GM03348 (cell line): ENCODE measurements around the gene RALGPS2.
A peak's percentile ranks its signal among the peaks of the same experiment; 100 is the strongest.

ENCODE experiments used
- DNase-seq: peaks from one replicate; pipeline ENCODE4 v3.0.0; 2012; ENCODE audit warnings: low spot score

Gene RALGPS2

GRCh38 chr1:178867670-178868069 is 142.6 kb downstream of the RALGPS2 start:
- peak; percentile 4 for DNase-seq

GRCh38 chr1:178868706-178869105 is 143.7 kb downstream of the RALGPS2 start:
- no peak for DNase-seq

DNA sequence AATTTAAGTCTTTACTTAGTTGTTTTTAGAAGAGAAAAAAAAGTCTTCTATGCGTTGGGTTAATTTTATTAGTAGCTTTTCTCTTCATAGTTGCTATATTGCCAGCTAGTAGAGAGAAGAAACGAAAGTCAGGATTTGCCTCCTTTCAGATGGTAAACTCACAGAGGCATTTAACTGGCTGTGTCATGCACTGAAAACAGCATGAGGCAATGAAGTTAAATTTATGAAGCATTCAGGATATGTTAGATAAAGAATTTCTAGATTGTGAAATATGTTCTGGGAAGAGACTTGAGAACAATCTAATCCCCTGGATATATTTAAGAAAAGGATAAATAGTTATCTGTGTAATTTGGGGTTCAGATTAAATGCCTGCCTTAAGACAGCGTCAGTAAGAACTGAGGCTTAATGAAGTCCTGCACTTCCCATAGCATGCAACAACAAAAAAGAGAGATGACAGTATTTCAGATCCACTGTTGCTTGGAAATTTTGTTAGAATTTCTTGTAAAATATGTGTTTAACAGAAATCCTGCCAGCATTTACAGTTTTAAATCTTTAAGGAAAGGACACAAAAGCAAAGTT is 144.2 kb downstream of the RALGPS2 start:
- DNase-seq = peak; percentile 44

DNA sequence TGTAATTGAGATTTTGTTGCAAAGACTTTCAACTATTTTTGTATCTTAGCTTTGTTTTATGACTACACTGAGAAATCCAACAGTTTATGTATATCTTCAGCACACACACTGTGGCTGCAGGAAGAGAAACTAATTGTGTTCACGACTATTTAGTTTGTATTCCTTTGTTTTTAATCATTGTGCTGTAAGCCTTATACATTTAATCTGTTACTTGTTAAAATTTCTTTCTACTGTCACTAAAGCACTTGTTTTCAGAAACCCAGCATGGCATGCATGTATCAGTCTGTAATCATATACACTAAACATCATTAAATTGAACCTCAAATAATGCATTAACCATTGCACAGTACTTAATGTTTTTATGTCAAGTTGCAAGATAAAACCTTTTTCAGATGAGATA is 145.2 kb downstream of the RALGPS2 start:
- no peak for DNase-seq

- peak; percentile 9 for DNase-seq
Measured at GRCh38 chr1:178870944-178871343, 145.9 kb downstream of the RALGPS2 start, which contains the start of gene ANGPTL1. Gene ANGPTL1 (minus strand): TSS chr1:178871077. CDS start chr1:178865776, 5,301 bp downstream.

DNA sequence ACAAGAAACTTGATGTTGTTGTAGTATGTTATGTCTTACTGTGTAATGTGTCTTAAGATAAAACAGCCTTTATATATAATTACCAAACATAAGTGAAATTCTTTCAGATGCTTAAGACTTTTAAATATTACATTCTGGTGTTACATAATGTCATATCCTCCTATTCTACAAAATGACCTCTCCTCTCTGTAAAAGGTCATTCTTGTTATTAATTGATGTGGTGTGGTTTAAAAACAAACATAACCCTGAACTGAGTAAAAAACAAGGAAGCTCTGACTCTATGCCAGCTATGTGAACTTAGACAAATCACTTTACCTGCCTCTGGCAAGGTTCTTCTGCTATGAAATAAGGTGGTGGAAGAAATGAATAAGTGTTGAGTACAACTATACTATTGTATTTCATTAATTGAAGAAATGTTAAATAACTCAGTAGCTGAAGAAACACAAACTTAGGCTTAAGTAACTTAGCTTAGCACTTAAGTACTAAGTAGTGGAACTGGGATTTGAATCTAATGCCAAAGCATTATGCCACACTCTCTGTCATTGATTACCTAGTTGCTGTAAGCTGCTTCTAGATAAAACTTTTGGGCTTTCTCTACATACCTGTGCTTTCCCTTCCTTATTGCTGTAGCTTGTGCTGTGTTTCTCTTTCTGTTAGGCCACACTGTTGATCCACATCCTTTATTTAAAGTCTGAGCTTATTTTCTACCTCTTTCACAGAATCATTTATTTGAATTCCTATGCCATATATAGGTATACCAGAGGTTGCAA is 146.7 kb downstream of the RALGPS2 start:
- DNase-seq = no peak

GRCh38 chr1:178874966-178875365 is 149.9 kb downstream of the RALGPS2 start:
- no peak for DNase-seq

GRCh38 chr1:178875936-178876335 is 150.9 kb downstream of the RALGPS2 start:
- no peak for DNase-seq

- DNase-seq = no peak
Measured at GRCh38 chr1:178877896-178878295, 152.9 kb downstream of the RALGPS2 start.

GRCh38 chr1:178881950-178882349 is 156.9 kb downstream of the RALGPS2 start:
- DNase-seq = no peak

DNA sequence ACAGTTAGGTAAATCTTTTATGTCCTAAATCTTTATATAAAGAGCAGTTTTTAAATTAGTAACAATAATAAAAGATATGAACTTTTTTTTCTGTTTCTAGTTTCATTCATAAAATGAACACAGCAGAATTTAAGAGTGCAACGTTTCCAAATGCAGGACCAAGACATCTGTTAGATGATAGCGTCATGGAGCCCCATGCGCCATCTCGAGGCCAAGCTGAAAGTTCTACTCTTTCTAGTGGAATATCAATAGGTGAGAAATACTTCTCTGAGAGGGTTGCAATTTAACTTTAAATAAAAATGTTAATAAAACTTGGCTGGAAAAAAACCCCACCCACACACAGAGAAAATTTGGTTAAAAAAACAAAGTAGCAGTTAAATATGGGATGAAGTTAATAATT is 160.8 kb downstream of the RALGPS2 start:
- peak; percentile 17 for DNase-seq

- no peak for DNase-seq
Measured at GRCh38 chr1:178886551-178886950, 161.5 kb downstream of the RALGPS2 start.

GRCh38 chr1:178895928-178896327 is 170.9 kb downstream of the RALGPS2 start:
- DNase-seq = no peak

DNA sequence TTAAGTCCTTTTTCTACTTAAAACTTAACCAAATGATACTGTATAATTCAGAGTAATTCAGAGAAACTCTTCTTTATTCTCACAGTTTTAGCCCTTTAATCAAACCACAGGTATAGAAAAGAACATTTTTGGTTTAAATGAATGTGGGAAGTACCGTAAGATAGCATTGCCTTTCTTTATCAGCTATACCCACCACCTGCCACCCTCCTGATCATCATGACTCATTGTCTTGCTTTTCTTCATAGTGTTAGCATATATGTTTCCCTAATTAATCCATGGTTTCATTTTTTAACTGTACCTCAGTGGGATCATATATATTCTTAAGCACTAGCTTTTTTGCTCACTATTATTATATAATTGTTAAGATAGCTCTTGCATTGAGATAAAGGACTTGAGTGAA is 173.4 kb downstream of the RALGPS2 start:
- no peak for DNase-seq

DNA sequence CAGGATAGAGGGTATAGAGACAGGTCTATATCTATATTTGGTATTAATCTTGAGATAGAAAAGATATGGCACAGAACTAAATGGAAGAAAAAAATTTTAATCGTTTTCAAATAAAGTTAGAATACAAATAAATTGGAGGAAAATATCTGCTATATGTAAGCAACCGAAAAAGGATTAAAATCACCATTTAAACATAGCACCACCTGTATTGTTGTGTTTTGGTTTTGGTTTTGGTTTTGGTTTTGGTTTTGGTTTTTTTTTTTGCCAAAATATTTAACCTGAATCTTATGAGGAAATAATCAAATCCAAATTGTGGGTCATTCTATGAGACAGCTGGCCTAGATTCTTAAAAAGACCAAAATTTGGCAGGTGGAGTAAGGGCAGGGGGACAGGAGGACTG is 174.4 kb downstream of the RALGPS2 start:
- DNase-seq = no peak

DNA sequence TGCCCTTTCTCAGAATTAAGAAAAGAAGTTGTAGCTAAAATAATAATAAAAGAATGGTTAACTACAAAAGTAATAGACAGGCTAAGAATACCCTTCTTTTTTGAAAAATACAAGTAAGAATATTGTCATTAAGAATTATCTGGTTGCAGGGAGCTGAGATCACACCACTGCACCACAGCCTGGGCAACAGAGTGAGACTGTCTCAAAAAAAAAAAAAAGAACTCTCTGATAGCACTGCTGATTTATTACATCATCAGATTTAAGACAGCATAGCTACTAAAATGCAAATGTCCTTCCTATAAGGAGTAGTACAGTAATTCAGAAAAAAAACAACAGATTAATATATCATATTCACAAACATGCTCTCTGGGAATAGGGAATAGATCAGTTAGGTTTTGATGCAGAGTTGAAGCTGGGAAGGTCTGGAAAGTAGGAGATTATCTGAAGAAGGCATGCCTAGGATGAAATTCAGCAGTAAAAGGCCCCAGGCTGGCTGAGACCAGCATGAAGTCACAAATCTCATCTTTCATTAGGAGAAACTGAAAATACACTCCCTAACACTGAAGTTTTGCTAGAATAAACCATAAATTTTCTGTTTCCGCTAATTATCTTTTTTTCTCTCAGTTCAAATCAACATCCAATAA is 176.6 kb downstream of the RALGPS2 start:
- no peak for DNase-seq

DNA sequence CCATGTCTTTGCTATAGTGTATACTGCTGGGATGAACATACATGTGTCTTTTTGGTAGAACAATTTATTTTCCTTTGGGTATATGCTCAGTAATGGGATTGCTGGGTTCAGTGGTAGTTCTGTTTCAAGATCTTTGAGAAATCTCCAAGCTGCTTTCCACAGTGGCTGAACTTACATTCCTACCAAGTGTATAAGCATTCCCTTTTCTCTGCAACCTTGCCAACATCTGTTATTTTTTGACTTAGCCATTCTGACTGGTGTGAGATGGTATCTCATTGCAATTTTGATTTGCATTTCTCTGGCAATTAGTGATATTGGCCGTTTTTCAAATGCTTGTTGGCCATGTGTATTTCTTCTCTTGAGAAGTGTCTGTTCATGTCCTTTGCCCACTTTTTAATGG is 183.3 kb downstream of the RALGPS2 start:
- no peak for DNase-seq

DNA sequence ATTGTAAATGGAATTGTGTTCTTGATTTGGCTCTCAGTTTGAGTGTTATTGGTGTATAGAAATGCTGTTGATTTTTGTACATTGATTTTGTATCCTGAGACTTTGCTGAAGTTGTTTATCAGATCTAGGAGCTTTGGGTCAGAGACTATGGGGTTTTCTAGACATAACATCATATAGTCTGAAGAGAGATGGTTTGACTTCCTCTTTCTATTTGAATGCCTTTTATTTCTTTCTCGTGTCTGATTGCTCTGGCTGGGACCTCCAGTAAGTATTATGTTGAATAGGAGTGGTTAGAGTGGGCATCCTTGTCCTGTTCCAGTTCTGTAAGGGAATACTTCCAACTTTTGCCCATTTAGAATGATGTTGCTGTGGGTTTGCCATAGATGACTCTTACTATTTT is 185.0 kb downstream of the RALGPS2 start:
- DNase-seq = no peak

DNA sequence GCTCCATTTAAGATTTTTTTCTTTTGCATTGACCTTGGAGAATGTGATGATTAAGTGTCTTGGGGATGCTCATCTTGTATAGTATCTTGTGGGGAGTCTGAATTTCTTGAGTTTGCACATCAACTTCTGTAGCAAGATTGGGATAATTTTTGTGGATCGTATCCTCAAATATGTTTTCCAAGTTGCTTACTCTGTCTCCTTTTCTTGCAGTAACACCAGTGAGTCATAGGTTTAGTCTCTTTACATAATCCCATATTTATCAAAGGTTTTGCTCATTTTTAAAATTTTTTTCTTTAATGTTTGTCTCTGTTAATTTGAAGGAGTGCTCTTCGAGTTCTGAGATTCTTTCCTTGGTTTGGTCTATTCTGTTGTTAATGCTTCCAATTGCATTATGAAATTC is 187.6 kb downstream of the RALGPS2 start:
- DNase-seq = no peak

GRCh38 chr1:178916448-178917174 is 191.6 kb downstream of the RALGPS2 start:
- DNase-seq = no peak

DNA sequence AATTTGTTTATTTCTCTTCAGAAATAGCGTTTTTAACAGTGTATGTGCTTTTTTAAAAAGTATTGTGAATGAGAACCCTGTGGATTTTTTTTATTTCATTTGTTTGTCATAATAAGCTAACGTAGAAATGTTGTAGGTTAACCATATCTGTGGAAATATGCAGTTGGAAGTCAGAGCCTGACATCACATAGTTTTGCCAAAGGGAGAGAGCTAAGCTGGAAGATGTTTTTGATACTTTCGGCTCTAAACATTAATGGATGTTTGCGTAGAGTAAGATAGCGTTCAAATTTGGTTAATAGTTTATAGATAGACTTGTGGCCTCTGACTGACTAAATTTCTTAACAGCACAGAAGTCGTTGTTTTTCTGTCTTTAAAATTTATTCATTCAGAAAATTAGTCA is 193.3 kb downstream of the RALGPS2 start:
- no peak for DNase-seq

- DNase-seq = no peak
Measured at GRCh38 chr1:178918955-178919354, 193.9 kb downstream of the RALGPS2 start.

DNA sequence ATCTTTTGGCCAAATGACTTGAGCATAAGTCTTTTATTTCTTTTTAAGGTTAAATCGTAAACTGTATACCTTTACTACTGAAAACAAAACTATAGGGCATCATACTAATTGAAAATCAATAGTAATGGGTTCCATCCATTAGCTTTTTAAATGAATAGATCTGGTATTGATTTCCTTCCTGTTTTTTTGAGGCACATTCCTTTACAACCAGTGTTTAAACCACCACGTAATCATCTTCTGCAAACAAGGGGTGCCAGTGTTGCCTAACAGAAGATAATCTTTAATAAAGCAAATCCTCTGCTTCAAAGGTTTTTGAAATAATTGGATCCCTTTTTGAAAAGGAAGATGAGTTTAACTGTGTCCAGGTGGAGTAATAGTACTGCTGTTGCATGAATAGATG is 194.5 kb downstream of the RALGPS2 start:
- no peak for DNase-seq
